ENCODE results near the gene CCDC88C. TPM values are rescaled to one million over a fixed set of nuclear protein-coding genes. Genes with fewer than 3 reads are reported as not detected.

The CCDC88C gene
- polyA plus RNA-seq, 2 of the 4 experiments (the other 2 are of a cell fraction) = 2.9 to 3.7 TPM

DNA sequence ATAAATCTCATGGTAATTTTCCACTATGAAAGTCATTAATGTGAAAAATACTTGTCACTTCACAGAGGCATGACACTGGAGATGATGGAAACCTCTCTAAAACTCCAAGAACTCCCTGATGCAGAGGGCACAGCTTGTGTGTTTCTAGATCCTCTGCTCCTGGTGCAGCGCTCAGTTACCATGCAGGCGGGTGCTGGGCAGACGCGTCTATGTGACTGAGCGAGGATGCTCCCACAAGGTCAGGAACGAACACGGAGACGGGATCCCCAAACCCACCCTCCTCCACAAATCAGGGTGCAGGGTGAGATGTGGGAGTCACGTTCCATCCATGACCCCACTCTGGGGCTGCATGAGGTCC lies 81.5 kb downstream of the CCDC88C start:
- no peaks in the 10 kb centered on the region for H3K4me1 ChIP-seq
- ChIA-PET CTCF (interaction anchor here (1.5 to 12.3 kb wide), 2 partner anchors 11 to 82 kb away, joined by 4 to 124 read pairs; no protein-coding TSS in a partner anchor), POLR2A (no interaction called here)
- ATAC-seq = no peak
- whole genome bisulfite sequencing (ENCODE audit: missing lambda C conversion rate) = 98% methylated on average over 9 of the region's 9 CpGs
- no peak overlapping the region for H3K4me3 ChIP-seq
- FAIRE-seq = no peak
- no peak for TF ChIP-seq ZFP36 (IDR thresholded peaks at IDR 0.05; ENCODE audit: borderline replicate concordance, partially characterized antibody)
- no peak for TF ChIP-seq POLR2A (IDR thresholded peaks at IDR 0.05; ENCODE audit: low read length)
- TF ChIP-seq NFE2L2 (conservative IDR thresholded peaks at IDR 0.05; ENCODE audit: low read length) = no peak
- TF ChIP-seq TFCP2L1 (CRISPR knock-in tag; IDR thresholded peaks at IDR 0.05) = no peak
- TF ChIP-seq HOXA7 (CRISPR knock-in tag; IDR thresholded peaks at IDR 0.05) = no peak
- no peak for TF ChIP-seq SREBF2 (IDR thresholded peaks at IDR 0.05)
- TF ChIP-seq FOSB (CRISPR knock-in tag; IDR thresholded peaks at IDR 0.05) = no peak
- TF ChIP-seq HDAC2 (IDR thresholded peaks at IDR 0.05) = no peak
- TF ChIP-seq RAD21 (conservative IDR thresholded peaks at IDR 0.05 in 1 of 2, IDR thresholded peaks at IDR 0.05 in 1 of 2) = no peak
- TF ChIP-seq, protein P1, sequence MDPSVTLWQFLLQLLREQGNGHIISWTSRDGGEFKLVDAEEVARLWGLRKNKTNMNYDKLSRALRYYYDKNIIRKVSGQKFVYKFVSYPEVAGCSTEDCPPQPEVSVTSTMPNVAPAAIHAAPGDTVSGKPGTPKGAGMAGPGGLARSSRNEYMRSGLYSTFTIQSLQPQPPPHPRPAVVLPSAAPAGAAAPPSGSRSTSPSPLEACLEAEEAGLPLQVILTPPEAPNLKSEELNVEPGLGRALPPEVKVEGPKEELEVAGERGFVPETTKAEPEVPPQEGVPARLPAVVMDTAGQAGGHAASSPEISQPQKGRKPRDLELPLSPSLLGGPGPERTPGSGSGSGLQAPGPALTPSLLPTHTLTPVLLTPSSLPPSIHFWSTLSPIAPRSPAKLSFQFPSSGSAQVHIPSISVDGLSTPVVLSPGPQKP (IDR thresholded peaks at IDR 0.05; ENCODE audit: low read depth, low read length) = no peak
- TF ChIP-seq, protein P2, sequence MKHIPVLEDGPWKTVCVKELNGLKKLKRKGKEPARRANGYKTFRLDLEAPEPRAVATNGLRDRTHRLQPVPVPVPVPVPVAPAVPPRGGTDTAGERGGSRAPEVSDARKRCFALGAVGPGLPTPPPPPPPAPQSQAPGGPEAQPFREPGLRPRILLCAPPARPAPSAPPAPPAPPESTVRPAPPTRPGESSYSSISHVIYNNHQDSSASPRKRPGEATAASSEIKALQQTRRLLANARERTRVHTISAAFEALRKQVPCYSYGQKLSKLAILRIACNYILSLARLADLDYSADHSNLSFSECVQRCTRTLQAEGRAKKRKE (CRISPR knock-in tag; IDR thresholded peaks at IDR 0.05; ENCODE audit: low read depth) = no peak
- TF ChIP-seq FOSL2 (IDR thresholded peaks at IDR 0.05) = no peak
- TF ChIP-seq FOSL2 (CRISPR knock-in tag; IDR thresholded peaks at IDR 0.05) = no peak
- no peak for TF ChIP-seq CBX8 (IDR thresholded peaks at IDR 0.05)
- H3K9me3 ChIP-seq = no peaks in the 10 kb centered on the region
- DNase-seq (ENCODE audit: low read depth in 1 of 2, low spot score in 1 of 2) = no peak
- no peak overlapping the region for H3K27ac ChIP-seq
- no peak overlapping the region for H3K4me2 ChIP-seq

DNA sequence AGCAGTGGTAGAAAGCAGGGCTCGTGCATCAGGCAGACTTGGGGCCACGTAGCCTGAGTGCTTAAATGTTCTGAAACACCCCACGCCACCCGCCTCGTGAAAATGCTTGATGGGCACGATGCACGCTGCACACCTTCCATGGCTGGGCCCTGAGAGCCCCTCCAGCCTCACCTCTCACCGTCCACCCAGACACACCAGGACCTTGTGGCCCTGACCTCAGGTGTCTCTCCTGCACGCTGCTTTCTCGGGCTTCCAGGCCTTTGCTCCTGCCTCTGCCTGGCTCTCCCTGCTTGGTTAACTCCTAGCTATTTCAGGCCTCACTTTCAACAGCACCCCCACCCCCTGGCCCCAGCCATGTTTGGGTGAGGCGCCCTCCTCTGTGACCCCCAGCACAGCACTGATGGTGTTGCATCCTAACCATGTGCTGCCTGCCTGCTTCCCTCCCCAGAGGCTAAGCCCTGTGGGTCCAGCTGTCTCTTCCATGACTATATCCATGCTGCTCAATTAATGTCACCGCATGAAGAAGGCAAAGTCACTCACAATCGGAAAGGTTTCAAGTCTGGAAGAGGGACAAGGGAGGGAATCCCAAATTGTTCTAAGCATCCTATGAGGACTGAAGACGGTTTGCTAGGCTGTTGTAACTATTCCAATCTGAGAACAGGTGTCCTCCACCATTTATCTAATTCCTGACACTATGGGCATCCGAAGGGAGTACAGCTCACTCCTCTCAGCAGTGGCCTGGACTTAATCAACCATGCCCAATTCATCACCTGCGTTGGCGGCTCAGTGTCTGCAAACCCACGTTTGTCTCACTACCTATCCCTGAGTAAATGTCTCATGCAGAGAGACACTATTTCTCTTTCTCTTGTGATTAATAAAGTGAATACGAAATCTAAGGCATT lies 82.2 kb downstream of the CCDC88C start:
- ChIA-PET POLR2A (no interaction called here), CTCF (interaction anchor here (0.7 to 12.3 kb wide), 3 partner anchors 11 to 64 kb away, joined by 3 to 124 read pairs (median 18); no protein-coding TSS in a partner anchor)
- ATAC-seq (no peak), FAIRE-seq (peak; percentile 28), DNase-seq (ENCODE audit: low read depth in 1 of 2, low spot score in 1 of 2) (no peak)
- H3K9me3 ChIP-seq = no peaks in the 10 kb centered on the region
- H3K4me3 ChIP-seq = no peak overlapping the region
- H3K4me1 ChIP-seq = no peaks in the 10 kb centered on the region
- no peak overlapping the region for H3K4me2 ChIP-seq
- WGBS (ENCODE audit: missing lambda C conversion rate) = 84% methylated on average over 19 of the region's 19 CpGs
- H3K27ac ChIP-seq = no peak overlapping the region
- no peak for TF ChIP-seq EHF (CRISPR knock-in tag; IDR thresholded peaks at IDR 0.05)
- no peak for TF ChIP-seq TFCP2L1 (CRISPR knock-in tag; IDR thresholded peaks at IDR 0.05)
- no peak for TF ChIP-seq GATA3 (IDR thresholded peaks at IDR 0.05; ENCODE audit: borderline replicate concordance)
- TF ChIP-seq BHLHE40 (IDR thresholded peaks at IDR 0.05; ENCODE audit: low read depth, low read length) = no peak
- TF ChIP-seq, protein P3, sequence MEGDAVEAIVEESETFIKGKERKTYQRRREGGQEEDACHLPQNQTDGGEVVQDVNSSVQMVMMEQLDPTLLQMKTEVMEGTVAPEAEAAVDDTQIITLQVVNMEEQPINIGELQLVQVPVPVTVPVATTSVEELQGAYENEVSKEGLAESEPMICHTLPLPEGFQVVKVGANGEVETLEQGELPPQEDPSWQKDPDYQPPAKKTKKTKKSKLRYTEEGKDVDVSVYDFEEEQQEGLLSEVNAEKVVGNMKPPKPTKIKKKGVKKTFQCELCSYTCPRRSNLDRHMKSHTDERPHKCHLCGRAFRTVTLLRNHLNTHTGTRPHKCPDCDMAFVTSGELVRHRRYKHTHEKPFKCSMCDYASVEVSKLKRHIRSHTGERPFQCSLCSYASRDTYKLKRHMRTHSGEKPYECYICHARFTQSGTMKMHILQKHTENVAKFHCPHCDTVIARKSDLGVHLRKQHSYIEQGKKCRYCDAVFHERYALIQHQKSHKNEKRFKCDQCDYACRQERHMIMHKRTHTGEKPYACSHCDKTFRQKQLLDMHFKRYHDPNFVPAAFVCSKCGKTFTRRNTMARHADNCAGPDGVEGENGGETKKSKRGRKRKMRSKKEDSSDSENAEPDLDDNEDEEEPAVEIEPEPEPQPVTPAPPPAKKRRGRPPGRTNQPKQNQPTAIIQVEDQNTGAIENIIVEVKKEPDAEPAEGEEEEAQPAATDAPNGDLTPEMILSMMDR (IDR thresholded peaks at IDR 0.05) = no peak
- TF ChIP-seq HEYL (CRISPR knock-in tag; IDR thresholded peaks at IDR 0.05) = no peak
- TF ChIP-seq, protein P1 (IDR thresholded peaks at IDR 0.05; ENCODE audit: low read depth, low read length) = no peak
- TF ChIP-seq, protein P4, sequence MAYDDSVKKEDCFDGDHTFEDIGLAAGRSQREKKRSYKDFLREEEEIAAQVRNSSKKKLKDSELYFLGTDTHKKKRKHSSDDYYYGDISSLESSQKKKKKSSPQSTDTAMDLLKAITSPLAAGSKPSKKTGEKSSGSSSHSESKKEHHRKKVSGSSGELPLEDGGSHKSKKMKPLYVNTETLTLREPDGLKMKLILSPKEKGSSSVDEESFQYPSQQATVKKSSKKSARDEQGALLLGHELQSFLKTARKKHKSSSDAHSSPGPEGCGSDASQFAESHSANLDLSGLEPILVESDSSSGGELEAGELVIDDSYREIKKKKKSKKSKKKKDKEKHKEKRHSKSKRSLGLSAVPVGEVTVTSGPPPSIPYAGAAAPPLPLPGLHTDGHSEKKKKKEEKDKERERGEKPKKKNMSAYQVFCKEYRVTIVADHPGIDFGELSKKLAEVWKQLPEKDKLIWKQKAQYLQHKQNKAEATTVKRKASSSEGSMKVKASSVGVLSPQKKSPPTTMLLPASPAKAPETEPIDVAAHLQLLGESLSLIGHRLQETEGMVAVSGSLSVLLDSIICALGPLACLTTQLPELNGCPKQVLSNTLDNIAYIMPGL (CRISPR knock-in tag; IDR thresholded peaks at IDR 0.05; ENCODE audit: borderline replicate concordance) = no peak
- no peak for TF ChIP-seq ZC3H11A (IDR thresholded peaks at IDR 0.05)
- no peak for TF ChIP-seq FOSL2 (IDR thresholded peaks at IDR 0.05)
- no peak for TF ChIP-seq FOSL2 (CRISPR knock-in tag; IDR thresholded peaks at IDR 0.05)
- TF ChIP-seq, protein P5, sequence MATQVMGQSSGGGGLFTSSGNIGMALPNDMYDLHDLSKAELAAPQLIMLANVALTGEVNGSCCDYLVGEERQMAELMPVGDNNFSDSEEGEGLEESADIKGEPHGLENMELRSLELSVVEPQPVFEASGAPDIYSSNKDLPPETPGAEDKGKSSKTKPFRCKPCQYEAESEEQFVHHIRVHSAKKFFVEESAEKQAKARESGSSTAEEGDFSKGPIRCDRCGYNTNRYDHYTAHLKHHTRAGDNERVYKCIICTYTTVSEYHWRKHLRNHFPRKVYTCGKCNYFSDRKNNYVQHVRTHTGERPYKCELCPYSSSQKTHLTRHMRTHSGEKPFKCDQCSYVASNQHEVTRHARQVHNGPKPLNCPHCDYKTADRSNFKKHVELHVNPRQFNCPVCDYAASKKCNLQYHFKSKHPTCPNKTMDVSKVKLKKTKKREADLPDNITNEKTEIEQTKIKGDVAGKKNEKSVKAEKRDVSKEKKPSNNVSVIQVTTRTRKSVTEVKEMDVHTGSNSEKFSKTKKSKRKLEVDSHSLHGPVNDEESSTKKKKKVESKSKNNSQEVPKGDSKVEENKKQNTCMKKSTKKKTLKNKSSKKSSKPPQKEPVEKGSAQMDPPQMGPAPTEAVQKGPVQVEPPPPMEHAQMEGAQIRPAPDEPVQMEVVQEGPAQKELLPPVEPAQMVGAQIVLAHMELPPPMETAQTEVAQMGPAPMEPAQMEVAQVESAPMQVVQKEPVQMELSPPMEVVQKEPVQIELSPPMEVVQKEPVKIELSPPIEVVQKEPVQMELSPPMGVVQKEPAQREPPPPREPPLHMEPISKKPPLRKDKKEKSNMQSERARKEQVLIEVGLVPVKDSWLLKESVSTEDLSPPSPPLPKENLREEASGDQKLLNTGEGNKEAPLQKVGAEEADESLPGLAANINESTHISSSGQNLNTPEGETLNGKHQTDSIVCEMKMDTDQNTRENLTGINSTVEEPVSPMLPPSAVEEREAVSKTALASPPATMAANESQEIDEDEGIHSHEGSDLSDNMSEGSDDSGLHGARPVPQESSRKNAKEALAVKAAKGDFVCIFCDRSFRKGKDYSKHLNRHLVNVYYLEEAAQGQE (IDR thresholded peaks at IDR 0.05) = no peak
- TF ChIP-seq, protein P2 (CRISPR knock-in tag; IDR thresholded peaks at IDR 0.05; ENCODE audit: low read depth) = no peak
- TF ChIP-seq RNF2 (IDR thresholded peaks at IDR 0.05; ENCODE audit: borderline replicate concordance, low read depth) = no peak

Data from A549 (cell line).